ENCODE data around the gene VPS8. TPM values are rescaled to one million over a fixed set of nuclear protein-coding genes. Genes with fewer than 3 reads are reported as not detected.

Gene VPS8
- total RNA-seq, 1 experiment from 2014 or later, result 72.3 TPM

DNA sequence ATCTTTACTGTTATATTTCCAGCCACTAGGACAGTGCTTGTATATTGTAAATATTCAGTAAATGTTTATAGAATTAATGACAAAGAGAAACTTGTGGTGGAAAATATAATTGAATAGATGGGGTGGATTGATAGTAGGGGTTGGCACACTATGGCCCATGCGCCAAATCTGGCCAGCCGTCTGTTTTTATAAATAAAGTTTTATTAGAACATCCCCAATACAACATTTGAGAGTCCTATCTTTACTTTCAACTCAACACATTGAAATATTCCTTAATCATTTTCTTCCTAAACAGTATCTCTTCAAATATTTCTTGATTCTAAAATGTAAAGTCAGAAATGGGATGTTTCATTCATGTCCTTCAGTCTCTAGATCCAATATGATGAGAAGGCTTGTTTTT lies 45.1 kb downstream of the VPS8 start:
- DNase-seq (ENCODE audit: low read depth, low spot score), result no peak
- intact Hi-C loops (cut with micrococcal nuclease; ENCODE audit: unreplicated experiment) (no loop called here), in situ Hi-C loops (cut with HindIII; ENCODE audit: low pct_unique_long_range_greater_than_20kb, low sequenced_read_pairs) (no loop called here)
- Histone ChIP-seq H3K9me3 (ENCODE audit: control insufficient read depth, insufficient read depth, low read depth, low read length) (no peaks in the 10 kb centered on the region), H3K4me3 (ENCODE audit: low read depth in 2 of 2, low read length in 2 of 2) (no peak overlapping the region), H3K4me1 (ENCODE audit: control insufficient read depth, insufficient read depth, low read length) (no peaks in the 10 kb centered on the region), H3K27me3 (ENCODE audit: control insufficient read depth, insufficient read depth, low read length) (no peaks in the 10 kb centered on the region), H3K27ac (ENCODE audit: low read length) (no peak overlapping the region), H3K36me3 (ENCODE audit: control insufficient read depth, insufficient read depth, low read length) (peaks cover 33% of the 10 kb centered on the region)
- CTCF ChIA-PET, result no interaction called here
- no peak for ATAC-seq
- TF ChIP-seq REST (IDR thresholded peaks at IDR 0.05; ENCODE audit: insufficient read depth in 1 of 2, low read depth in 2 of 2, low read length in 1 of 2) (no peak), SIN3A (IDR thresholded peaks at IDR 0.05; ENCODE audit: borderline replicate concordance, insufficient read depth, low read depth, low read length) (no peak), TCF7L2 (IDR thresholded peaks at IDR 0.05; ENCODE audit: low read depth, low read length) (no peak), POLR2AphosphoS5 (IDR thresholded peaks at IDR 0.05; ENCODE audit: low read depth, low read length) (no peak)
- TF ChIP-seq, protein P1, sequence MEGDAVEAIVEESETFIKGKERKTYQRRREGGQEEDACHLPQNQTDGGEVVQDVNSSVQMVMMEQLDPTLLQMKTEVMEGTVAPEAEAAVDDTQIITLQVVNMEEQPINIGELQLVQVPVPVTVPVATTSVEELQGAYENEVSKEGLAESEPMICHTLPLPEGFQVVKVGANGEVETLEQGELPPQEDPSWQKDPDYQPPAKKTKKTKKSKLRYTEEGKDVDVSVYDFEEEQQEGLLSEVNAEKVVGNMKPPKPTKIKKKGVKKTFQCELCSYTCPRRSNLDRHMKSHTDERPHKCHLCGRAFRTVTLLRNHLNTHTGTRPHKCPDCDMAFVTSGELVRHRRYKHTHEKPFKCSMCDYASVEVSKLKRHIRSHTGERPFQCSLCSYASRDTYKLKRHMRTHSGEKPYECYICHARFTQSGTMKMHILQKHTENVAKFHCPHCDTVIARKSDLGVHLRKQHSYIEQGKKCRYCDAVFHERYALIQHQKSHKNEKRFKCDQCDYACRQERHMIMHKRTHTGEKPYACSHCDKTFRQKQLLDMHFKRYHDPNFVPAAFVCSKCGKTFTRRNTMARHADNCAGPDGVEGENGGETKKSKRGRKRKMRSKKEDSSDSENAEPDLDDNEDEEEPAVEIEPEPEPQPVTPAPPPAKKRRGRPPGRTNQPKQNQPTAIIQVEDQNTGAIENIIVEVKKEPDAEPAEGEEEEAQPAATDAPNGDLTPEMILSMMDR (IDR thresholded peaks at IDR 0.05), result no peak
- POLR2A ChIA-PET, result no interaction called here
- BruUV-seq (replicated peaks), result no TSS peak

DNA sequence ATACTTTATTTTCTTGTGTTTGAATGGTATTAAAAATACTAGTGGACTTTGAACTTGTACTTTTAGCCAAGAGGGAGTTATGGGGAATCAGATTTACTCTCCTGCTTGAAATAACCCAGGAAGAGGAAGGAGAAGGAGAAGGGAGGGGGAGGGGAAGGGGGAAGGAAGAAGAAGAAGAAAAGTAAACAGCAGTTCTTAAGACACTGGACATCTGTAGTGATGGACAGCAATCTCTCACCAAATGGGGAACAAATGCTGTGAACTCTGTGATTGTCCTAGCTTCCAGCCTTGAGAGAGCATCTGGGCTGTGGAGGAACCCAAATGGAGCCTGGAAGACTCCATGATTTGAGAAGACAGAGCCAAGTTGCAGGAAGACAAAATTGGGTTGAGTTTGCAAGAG lies 52.0 kb downstream of the VPS8 start:
- POLR2A ChIA-PET, result interaction anchor here (0.6 kb wide), 1 partner anchor 77 kb away, joined by 7 read pairs; no protein-coding TSS in a partner anchor
- no peak for ATAC-seq

More for the DNA sequence above, 52.0 kb downstream of the VPS8 start:
- BruUV-seq (replicated peaks), result no TSS peak
- intact Hi-C loops (cut with micrococcal nuclease; ENCODE audit: unreplicated experiment) (no loop called here), in situ Hi-C loops (cut with HindIII; ENCODE audit: low pct_unique_long_range_greater_than_20kb, low sequenced_read_pairs) (no loop called here)
- no peak overlapping the region for H3K27ac ChIP-seq (ENCODE audit: low read length)
- no peaks in the 10 kb centered on the region for H3K27me3 ChIP-seq (ENCODE audit: control insufficient read depth, insufficient read depth, low read length)
- H3K4me3 ChIP-seq (ENCODE audit: low read depth in 2 of 2, low read length in 2 of 2), result no peak overlapping the region
- TF ChIP-seq, protein P1 (IDR thresholded peaks at IDR 0.05), result no peak
- TF ChIP-seq SIN3A (IDR thresholded peaks at IDR 0.05; ENCODE audit: borderline replicate concordance, insufficient read depth, low read depth, low read length) (no peak), TCF7L2 (IDR thresholded peaks at IDR 0.05; ENCODE audit: low read depth, low read length) (no peak), REST (IDR thresholded peaks at IDR 0.05; ENCODE audit: insufficient read depth in 1 of 2, low read depth in 2 of 2, low read length in 1 of 2) (no peak), POLR2AphosphoS5 (IDR thresholded peaks at IDR 0.05; ENCODE audit: low read depth, low read length) (no peak)
- H3K36me3 ChIP-seq (ENCODE audit: control insufficient read depth, insufficient read depth, low read length), result peaks cover 29% of the 10 kb centered on the region
- H3K4me1 ChIP-seq (ENCODE audit: control insufficient read depth, insufficient read depth, low read length), result no peaks in the 10 kb centered on the region
- CTCF ChIA-PET, result no interaction called here
- no peak for DNase-seq (ENCODE audit: low read depth, low spot score)
- H3K9me3 ChIP-seq (ENCODE audit: control insufficient read depth, insufficient read depth, low read depth, low read length), result no peaks in the 10 kb centered on the region

All from Panc1 (cell line).